Measurements from ENCODE around the gene CDK5RAP3.

- TF ChIP-seq EZH2phosphoT487 (IDR thresholded peaks at IDR 0.05; ENCODE audit: borderline replicate concordance) (no peak), CTCF (conservative IDR thresholded peaks at IDR 0.05; ENCODE audit: low read length) (no peak)
Measured at GRCh38 chr17:47941246-47942095, 29.4 kb upstream of the CDK5RAP3 start, which contains the start of gene PNPO.

Measured in Loucy (cell line).